Lower leg skin (tissue), 3 donors: Measurements from ENCODE around the gene NLN.

Source experiments
- CTCF ChIP-seq, 3 donors: fragments of 450-650 bp; IDR thresholded peaks; one replicate each; pipeline ENCODE4 v1.5.1; 2016; ENCODE audit warnings: antibody characterized with exemption in 3 of 3, mild to moderate bottlenecking in 3 of 3, moderate library complexity in 2 of 3
- POLR2A ChIP-seq, 2 donors: fragments of 450-650 bp; IDR thresholded peaks; one replicate each; pipeline ENCODE4 v1.6.1; 2016 to 2017; ENCODE audit warnings: antibody characterized with exemption in 2 of 2, mild to moderate bottlenecking in 1 of 2, moderate library complexity in 1 of 2

- TF ChIP-seq POLR2A (IDR thresholded peaks at IDR 0.05) (no peak), CTCF (IDR thresholded peaks at IDR 0.05) (no peak)
These were observed 22.7 kb upstream of the NLN start for GRCh38 chr5:65699338-65699737.
